Neural progenitor cell (in vitro differentiated cells): ENCODE measurements around the gene RHOJ. TPM values are rescaled to one million over a fixed set of nuclear protein-coding genes. Genes with fewer than 3 reads are reported as not detected.
A peak's percentile ranks its signal among the peaks of the same experiment; 100 is the strongest.

Experiments
- DNase-seq: peaks from one replicate; pipeline ENCODE4 v3.0.0-alpha.2; 2016; ENCODE audit warnings: low spot score
- H2AFZ ChIP-seq: fragments of 200-600 bp; sonication (generic); replicated peaks from 2 replicates; pipeline ENCODE4 v1.6.1; 2016; ENCODE audit warnings: antibody characterized with exemption
- H3F3A ChIP-seq: fragments of 200-600 bp; sonication (generic); 2 replicates; pipeline ENCODE4 v1.6.1; 2016; ENCODE audit warnings: antibody characterized with exemption, low read depth
- H3K27ac ChIP-seq: fragments of 200-600 bp; sonication (generic); 2 replicates; pipeline ENCODE4 v1.5.1; 2016; ENCODE audit warnings: mild to moderate bottlenecking
- H3K27me3 ChIP-seq: fragments of 200-600 bp; sonication (generic); 2 replicates; pipeline ENCODE4 v1.6.1; 2016; ENCODE audit warnings: mild to moderate bottlenecking, moderate library complexity
- H3K36me3 ChIP-seq: fragments of 200-600 bp; sonication (generic); 2 replicates; pipeline ENCODE4 v1.5.1; 2016
- H3K4me1 ChIP-seq: fragments of 200-600 bp; sonication (generic); 2 replicates; pipeline ENCODE4 v1.6.1; 2016; ENCODE audit warnings: mixed run types
- H3K4me2 ChIP-seq: fragments of 200-600 bp; sonication (generic); 2 replicates; pipeline ENCODE4 v1.6.1; 2016
- H3K4me3 ChIP-seq: fragments of 200-600 bp; sonication (generic); 2 replicates; pipeline ENCODE4 v1.5.1; 2016
- H3K79me2 ChIP-seq: fragments of 200-600 bp; sonication (generic); 2 replicates; pipeline ENCODE4 v1.6.1; 2016; ENCODE audit warnings: low read depth
- H3K9ac ChIP-seq: fragments of 200-600 bp; sonication (generic); 2 replicates; pipeline ENCODE4 v1.6.1; 2016
- H3K9me3 ChIP-seq: fragments of 200-600 bp; sonication (generic); 2 replicates; pipeline ENCODE4 v1.5.1; 2016; ENCODE audit warnings: low read depth
- H4K20me1 ChIP-seq: fragments of 200-600 bp; sonication (generic); 2 replicates; pipeline ENCODE4 v1.6.1; 2016; ENCODE audit warnings: low read depth
- H3K27ac Mint-ChIP-seq: 3 replicates; pipeline ENCODE4 v1.8.0; 2021; ENCODE audit warnings: mixed read lengths
- H3K27me3 Mint-ChIP-seq: 2 replicates; pipeline ENCODE4 v1.8.0; 2022; ENCODE audit warnings: low read depth, mild to moderate bottlenecking, inconsistent platforms, moderate library complexity, mixed read lengths; ENCODE audit not compliant: insufficient read depth
- H3K36me3 Mint-ChIP-seq: 3 replicates; pipeline ENCODE4 v1.8.0; 2021; ENCODE audit warnings: mixed read lengths
- H3K4me1 Mint-ChIP-seq: 3 replicates; pipeline ENCODE4 v1.8.0; 2021; ENCODE audit warnings: mixed read lengths
- H3K4me3 Mint-ChIP-seq: 3 replicates; pipeline ENCODE4 v1.8.0; 2021; ENCODE audit warnings: mild to moderate bottlenecking, moderate library complexity, mixed read lengths
- H3K9me3 Mint-ChIP-seq: 3 replicates; pipeline ENCODE4 v1.8.0; 2020; ENCODE audit warnings: mixed read lengths
- EZH2 ChIP-seq: fragments of 200-600 bp; sonication (generic); IDR thresholded peaks from 2 replicates; pipeline ENCODE4 v1.6.1; 2017; ENCODE audit warnings: antibody characterized with exemption, mild to moderate bottlenecking, moderate library complexity
- EZH2phosphoT487 ChIP-seq: fragments of 200-600 bp; sonication (generic); IDR thresholded peaks from 2 replicates; pipeline ENCODE4 v1.6.1; 2017; ENCODE audit warnings: antibody characterized with exemption
- total RNA-seq: library from RNA; depleted of rRNA; stranded (reverse); fragments of >200 nt; gene quantifications from 2 replicates; pipeline ENCODE4 v1.2.3, GENCODE V29; 2015; ENCODE audit warnings: low replicate concordance
- TF ChIP-seq, protein P1 (sequence below): fragments of 200-600 bp; sonication (generic); IDR thresholded peaks from 2 replicates; pipeline ENCODE4 v1.5.1; 2017; ENCODE audit warnings: antibody characterized with exemption, mild to moderate bottlenecking

Gene RHOJ
- total RNA-seq, 1 donor from 2014 or later, result not detected

DNA sequence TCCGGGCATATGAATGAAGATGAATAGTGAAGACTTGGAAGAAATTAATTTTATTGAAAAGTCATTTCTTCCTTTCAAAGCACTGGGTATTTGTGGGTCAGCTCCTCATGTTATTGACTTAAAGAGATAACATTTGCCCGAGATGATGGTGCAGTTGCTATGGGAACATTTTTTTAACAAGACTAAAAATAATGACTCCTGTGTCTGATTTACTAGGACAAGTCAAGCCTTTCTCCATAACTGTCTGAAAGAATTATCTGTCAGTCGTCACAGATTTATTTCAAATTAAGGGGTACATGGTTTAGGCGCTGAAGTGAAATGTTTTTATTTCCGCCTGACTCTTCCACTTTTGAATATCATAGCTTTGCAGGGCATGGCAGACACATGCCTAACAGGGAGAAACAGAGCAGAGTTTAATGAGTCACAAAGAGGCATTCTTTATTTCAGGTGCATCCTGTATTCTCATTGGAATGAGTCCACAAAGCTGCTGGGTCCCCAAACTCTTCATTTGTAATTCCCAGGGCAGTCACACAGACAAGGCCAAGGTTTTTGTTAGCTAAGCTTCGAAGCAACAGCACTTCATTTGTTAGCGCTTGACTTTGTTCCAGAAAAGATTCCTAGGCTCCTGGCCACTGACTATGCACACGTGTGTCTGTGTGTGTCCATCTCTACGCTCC is 118.8 kb downstream of the RHOJ start:
- TF ChIP-seq, protein P1, sequence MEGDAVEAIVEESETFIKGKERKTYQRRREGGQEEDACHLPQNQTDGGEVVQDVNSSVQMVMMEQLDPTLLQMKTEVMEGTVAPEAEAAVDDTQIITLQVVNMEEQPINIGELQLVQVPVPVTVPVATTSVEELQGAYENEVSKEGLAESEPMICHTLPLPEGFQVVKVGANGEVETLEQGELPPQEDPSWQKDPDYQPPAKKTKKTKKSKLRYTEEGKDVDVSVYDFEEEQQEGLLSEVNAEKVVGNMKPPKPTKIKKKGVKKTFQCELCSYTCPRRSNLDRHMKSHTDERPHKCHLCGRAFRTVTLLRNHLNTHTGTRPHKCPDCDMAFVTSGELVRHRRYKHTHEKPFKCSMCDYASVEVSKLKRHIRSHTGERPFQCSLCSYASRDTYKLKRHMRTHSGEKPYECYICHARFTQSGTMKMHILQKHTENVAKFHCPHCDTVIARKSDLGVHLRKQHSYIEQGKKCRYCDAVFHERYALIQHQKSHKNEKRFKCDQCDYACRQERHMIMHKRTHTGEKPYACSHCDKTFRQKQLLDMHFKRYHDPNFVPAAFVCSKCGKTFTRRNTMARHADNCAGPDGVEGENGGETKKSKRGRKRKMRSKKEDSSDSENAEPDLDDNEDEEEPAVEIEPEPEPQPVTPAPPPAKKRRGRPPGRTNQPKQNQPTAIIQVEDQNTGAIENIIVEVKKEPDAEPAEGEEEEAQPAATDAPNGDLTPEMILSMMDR, result no peak
- TF ChIP-seq EZH2 (no peak), EZH2phosphoT487 (no peak)

GRCh38 chr14:63326840-63327239 is 122.6 kb downstream of the RHOJ start:
- no peaks in the 10 kb centered on the region for H3K4me1 Mint-ChIP-seq

More for the DNA sequence above, 118.8 kb downstream of the RHOJ start:
- Histone ChIP-seq H3K4me3 (no peak overlapping the region), H3K4me2 (no peak overlapping the region), H3K79me2 (no peaks in the 10 kb centered on the region), H3F3A (no peaks in the 10 kb centered on the region), H3K36me3 (no peaks in the 10 kb centered on the region), H3K27me3 (no peaks in the 10 kb centered on the region), H3K9me3 (no peaks in the 10 kb centered on the region), H3K9ac (no peak overlapping the region), H3K27ac (no peak overlapping the region), H4K20me1 (no peaks in the 10 kb centered on the region), H3K4me1 (peaks cover 5% of the 10 kb centered on the region), H2AFZ (no peak overlapping the region)
- H3K27me3 Mint-ChIP-seq, result peaks cover 2% of the 10 kb centered on the region
- no peak overlapping the region for H3K4me3 Mint-ChIP-seq
- peaks cover 4% of the 10 kb centered on the region for H3K4me1 Mint-ChIP-seq
- no peak for DNase-seq
- H3K36me3 Mint-ChIP-seq, result no peaks in the 10 kb centered on the region
- H3K9me3 Mint-ChIP-seq, result no peaks in the 10 kb centered on the region
- no peak overlapping the region for H3K27ac Mint-ChIP-seq

DNA sequence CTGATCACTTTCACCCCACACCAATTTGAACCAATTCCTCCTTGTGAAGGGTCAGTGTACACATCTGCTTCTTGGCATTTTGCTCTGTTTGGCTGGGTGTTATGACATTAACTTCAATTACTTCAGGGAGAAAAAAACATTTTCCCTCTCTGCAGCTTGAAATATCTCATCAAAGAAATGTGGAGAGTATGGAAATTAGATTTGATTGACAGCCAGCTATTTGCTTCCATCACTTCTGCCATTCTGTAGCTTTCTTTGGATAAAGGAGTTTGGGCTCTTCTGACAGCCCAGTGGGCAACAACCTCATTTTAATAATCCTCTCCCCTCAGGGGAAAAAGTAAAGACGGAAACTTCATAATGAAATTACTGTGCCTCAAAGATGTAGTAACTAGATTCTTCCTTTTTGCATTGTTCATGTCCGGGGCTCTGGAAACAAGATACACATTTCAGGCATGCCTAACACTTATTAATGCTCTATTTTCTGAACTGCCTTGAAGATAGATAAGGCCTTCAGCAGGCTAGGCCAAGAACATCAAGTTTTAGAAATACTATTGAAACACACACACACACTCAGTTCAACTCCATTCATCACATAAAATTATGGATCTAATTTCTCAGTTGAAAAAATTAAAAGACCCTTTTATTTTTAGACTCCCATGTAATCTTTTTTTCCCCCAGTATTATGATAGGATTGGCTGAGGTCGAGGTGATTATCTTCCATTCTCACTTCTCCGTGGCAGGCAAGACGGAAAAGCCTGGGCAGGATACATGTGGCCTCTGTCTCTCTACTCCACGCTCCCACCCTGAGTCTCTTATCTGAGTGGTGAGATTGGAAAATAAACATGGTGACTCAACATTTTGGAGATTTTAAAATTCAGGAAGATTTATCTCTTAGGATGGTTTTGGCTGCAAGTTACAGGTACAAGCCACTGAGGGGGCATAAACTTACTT is 124.8 kb downstream of the RHOJ start:
- H3K27me3 ChIP-seq, result no peaks in the 10 kb centered on the region
- H3K36me3 Mint-ChIP-seq, result no peaks in the 10 kb centered on the region
- no peaks in the 10 kb centered on the region for H3K4me1 Mint-ChIP-seq
- no peaks in the 10 kb centered on the region for H4K20me1 ChIP-seq
- H3K4me3 Mint-ChIP-seq, result no peak overlapping the region
- no peaks in the 10 kb centered on the region for H3F3A ChIP-seq
- no peak overlapping the region for H3K4me3 ChIP-seq
- no peaks in the 10 kb centered on the region for H3K9me3 Mint-ChIP-seq
- H3K27ac Mint-ChIP-seq, result no peak overlapping the region
- no peak overlapping the region for H3K27ac ChIP-seq
- H3K9me3 ChIP-seq, result no peaks in the 10 kb centered on the region
- no peaks in the 10 kb centered on the region for H3K27me3 Mint-ChIP-seq
- H3K79me2 ChIP-seq, result no peaks in the 10 kb centered on the region
- no peak overlapping the region for H3K9ac ChIP-seq
- H3K36me3 ChIP-seq, result no peaks in the 10 kb centered on the region
- TF ChIP-seq EZH2, result no peak
- TF ChIP-seq EZH2phosphoT487, result no peak
- peaks cover 3% of the 10 kb centered on the region for H3K4me1 ChIP-seq
- DNase-seq, result no peak
- no peak overlapping the region for H2AFZ ChIP-seq
- no peak overlapping the region for H3K4me2 ChIP-seq

More at GRCh38 chr14:63326840-63327239, 122.6 kb downstream of the RHOJ start:
- Histone ChIP-seq H3K9ac (no peak overlapping the region), H3K36me3 (no peaks in the 10 kb centered on the region), H3K79me2 (no peaks in the 10 kb centered on the region), H3K4me1 (no peaks in the 10 kb centered on the region), H2AFZ (peak overlapping the region; percentile 12), H4K20me1 (no peaks in the 10 kb centered on the region), H3K4me3 (no peak overlapping the region), H3K4me2 (no peak overlapping the region), H3K27me3 (no peaks in the 10 kb centered on the region), H3K27ac (no peak overlapping the region), H3K9me3 (no peaks in the 10 kb centered on the region), H3F3A (no peaks in the 10 kb centered on the region)
- DNase-seq, result no peak
- H3K27me3 Mint-ChIP-seq, result no peaks in the 10 kb centered on the region
- no peaks in the 10 kb centered on the region for H3K36me3 Mint-ChIP-seq
- no peak overlapping the region for H3K4me3 Mint-ChIP-seq
- H3K27ac Mint-ChIP-seq, result no peak overlapping the region
- H3K9me3 Mint-ChIP-seq, result no peaks in the 10 kb centered on the region
- TF ChIP-seq EZH2 (no peak), EZH2phosphoT487 (no peak)
- TF ChIP-seq, protein P1, result no peak
